Measurements from ENCODE around the gene MAN2A2. TPM values are rescaled to one million over a fixed set of nuclear protein-coding genes. Genes with fewer than 3 reads are reported as not detected.
"Not testable (repeated sequence)": the region's sequence is repeated elsewhere in the genome, so short reads cannot be mapped to it uniquely, and the experiment has no call there.

MAN2A2 gene
- total RNA-seq, 1 donor: 15.1 TPM

GRCh38 chr15:90921887-90922286 is 18.8 kb downstream of the MAN2A2 start:
- TF ChIP-seq CTCF (IDR thresholded peaks at IDR 0.05; ENCODE audit: insufficient read depth, low read depth, low read length): no peak
- no peak for DNase-seq (ENCODE audit: low read depth)
- no peak overlapping the region for H3K4me3 ChIP-seq (ENCODE audit: low read depth, low read length)

DNA sequence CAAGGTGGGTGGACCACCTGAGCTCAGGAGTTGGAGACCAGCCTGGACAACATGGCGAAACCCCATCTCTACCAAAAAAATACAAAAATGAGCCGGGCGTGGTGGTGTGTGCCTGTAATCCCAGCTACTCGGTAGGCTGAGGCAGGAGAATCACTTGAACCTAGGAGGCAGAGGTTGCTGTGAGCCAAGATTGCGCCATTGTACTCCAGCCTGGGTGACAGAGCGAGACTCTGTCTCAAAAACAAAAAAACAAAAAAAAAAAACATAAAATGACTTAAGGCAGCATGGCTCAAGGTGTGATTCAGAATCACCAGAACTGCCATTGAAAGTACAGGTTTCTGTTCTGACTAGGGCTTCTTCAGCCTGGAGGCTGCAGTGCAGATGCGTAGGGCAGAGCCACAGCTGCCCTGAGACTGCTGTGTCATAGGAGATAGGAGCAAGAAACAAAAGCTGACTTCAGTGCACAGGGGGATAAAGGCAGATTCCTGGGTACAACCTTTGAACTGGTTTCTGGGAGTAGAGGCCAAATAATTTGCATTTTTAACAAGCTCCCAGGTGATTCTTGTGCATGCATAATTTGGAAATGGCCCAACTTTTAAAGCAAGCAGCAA is 19.7 kb downstream of the MAN2A2 start:
- not testable (repeated sequence) for DNase-seq (ENCODE audit: low read depth); H3K4me3 ChIP-seq (ENCODE audit: low read depth, low read length)

DNA sequence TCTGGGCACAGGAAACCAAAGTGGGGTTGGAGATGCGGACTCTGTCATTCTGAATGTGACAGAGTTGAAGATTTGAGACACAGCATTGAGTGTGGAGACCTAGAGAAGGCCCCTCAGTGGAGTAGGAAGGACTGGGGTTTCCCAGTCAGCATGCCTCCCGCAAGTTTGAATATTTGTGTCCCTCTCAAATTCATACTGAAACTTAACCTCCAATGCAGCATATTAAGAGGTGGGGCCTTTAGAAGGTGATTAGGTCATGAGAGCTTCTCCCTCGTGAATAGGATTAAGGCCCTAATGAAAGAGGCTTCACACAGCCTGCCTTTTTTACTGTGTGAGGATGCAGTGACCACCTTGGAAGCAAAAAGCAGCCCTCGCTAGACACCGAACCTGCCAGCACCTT is 21.3 kb downstream of the MAN2A2 start:
- H3K4me3 ChIP-seq (ENCODE audit: low read depth, low read length): no peak overlapping the region
- DNase-seq (ENCODE audit: low read depth): no peak
- TF ChIP-seq CTCF (IDR thresholded peaks at IDR 0.05; ENCODE audit: insufficient read depth, low read depth, low read length): no peak

DNA sequence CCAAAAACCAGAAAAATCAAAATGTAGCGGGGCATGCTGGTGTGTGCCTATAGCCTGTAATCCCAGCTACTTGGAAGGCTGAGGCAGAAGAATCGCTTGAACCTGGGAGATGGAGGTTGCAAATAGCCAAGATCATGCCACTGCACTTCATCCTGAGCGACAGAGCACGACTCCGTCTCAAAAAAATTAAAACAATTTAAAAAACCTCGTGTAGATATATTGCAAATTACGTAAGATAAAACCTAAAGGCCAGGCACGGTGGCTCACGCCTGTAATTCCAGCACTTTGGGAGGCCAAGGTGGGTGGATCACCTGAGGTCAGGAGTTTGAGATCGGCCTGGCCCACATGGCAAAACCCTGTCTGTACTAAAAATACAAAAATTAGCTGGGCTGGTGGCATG is 23.7 kb downstream of the MAN2A2 start:
- not testable (repeated sequence) for DNase-seq (ENCODE audit: low read depth); H3K4me3 ChIP-seq (ENCODE audit: low read depth, low read length)

- DNase-seq (ENCODE audit: low read depth); H3K4me3 ChIP-seq (ENCODE audit: low read depth, low read length): not testable (repeated sequence)
Observed at GRCh38 chr15:90928106-90928505, 25.0 kb downstream of the MAN2A2 start.

DNA sequence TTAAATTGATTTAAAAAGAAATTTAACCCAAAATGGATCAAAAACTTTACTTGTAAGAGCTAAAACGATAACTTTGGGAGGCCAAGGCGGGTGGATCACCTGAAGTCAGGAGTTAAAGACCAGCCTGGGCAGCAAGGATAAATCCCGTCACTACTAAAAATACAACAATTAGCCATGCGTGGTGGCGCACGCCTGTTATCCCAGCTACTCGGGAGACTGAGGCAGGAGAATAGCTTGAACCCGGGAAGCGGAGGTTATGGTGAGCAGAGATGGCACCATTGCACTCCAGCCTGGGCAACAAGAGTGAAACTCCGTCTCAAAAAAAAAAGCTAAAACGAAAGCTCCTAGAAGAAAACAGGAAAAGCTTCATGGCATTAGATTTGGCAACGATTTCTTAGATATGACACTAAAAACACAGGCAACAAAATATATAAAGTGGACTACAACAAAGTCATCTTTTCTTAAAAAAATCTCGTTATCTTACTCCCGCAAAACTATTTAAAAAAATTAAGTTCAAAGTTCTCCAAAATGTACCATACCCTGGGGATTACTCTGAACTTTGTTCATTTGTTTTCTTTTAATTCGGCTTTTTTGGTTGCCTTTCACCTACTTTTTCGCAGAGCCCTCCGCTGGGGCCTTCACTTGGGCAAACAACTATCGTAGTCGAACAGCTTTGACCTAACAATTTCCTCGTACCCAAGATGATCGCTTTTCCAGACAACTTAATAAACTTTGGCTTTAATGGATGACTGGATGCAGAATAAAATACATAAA is 26.3 kb downstream of the MAN2A2 start:
- TF ChIP-seq CTCF (IDR thresholded peaks at IDR 0.05; ENCODE audit: insufficient read depth, low read depth, low read length): no peak

DNA sequence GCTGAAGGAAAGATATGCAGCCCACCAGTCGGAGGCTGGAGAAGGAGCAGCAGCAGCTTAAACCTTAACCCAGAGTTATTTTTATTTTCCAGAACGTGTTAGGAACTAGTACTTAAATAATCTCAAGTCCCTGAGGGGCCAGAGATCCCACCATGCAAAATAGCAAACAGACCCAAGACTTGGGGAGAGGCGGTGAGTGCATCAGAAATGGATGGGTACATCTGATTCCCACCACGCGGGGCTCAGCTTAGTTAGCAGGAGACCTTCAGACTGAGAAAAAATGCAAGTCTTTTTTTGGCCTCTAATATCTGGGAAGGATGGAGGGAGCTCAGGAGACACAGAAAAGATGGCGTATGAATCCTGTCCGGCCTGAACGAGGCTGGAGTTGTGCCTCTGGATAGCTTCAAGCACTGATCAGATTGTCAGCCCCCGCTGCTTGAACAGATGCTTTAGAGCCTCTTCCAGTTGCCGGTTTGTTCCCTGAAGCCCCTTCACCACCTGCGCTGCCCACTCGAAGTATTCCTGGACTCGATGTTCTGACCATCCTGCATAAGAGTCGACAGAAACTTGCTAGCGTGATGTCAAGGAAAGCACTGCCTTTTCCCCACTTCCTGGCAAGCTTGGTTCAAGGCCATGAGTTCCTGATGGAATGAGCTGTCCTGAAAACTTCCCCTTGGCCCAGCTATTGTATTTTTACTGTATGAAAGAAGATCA is 27.9 kb downstream of the MAN2A2 start:
- TF ChIP-seq CTCF (IDR thresholded peaks at IDR 0.05; ENCODE audit: insufficient read depth, low read depth, low read length): no peak
- no peak for DNase-seq (ENCODE audit: low read depth)
- H3K4me3 ChIP-seq (ENCODE audit: low read depth, low read length): peak overlapping the region; percentile 71

More for the DNA sequence above, 26.3 kb downstream of the MAN2A2 start:
- H3K4me3 ChIP-seq (ENCODE audit: low read depth, low read length): peak overlapping the region; percentile 71
- DNase-seq (ENCODE audit: low read depth): no peak

DNA sequence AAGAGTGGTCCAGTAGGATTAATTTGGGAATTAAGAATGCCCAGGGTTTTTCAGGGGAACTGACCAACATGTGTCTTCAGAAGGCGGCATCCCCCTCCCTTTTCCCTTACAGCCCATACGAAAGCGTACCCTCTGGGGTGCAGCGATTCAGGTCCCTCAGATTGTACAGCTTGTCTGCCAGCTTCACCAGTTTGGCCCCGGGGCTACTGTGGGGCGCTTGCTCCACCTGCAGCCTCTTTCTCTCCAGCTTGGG is 28.4 kb downstream of the MAN2A2 start:
- no peak for DNase-seq (ENCODE audit: low read depth)
- peak overlapping the region; percentile 85 for H3K4me3 ChIP-seq (ENCODE audit: low read depth, low read length)
- no peak for TF ChIP-seq CTCF (IDR thresholded peaks at IDR 0.05; ENCODE audit: insufficient read depth, low read depth, low read length)

Measured in fibroblast of villous mesenchyme (primary cell).